Body of pancreas (tissue), 4 donors: ENCODE results near the gene NPTN.

Experiments used
- POLR2A ChIP-seq, 3 donors: fragments of 450-650 bp; IDR thresholded peaks; one replicate each; pipeline ENCODE4 v1.6.1; 2016; ENCODE audit warnings: antibody characterized with exemption in 3 of 3, mild to moderate bottlenecking in 2 of 3
- TF ChIP-seq, protein P1 (sequence below), 7 experiments: fragments of 450-650 bp in 4 of 7; fragments of 200-600 bp in 3 of 7; sonication (generic) in 3 of 7; IDR thresholded peaks; one replicate each; pipeline ENCODE4 v1.5.1; 2016 to 2019; ENCODE audit warnings: antibody characterized with exemption in 7 of 7

DNA sequence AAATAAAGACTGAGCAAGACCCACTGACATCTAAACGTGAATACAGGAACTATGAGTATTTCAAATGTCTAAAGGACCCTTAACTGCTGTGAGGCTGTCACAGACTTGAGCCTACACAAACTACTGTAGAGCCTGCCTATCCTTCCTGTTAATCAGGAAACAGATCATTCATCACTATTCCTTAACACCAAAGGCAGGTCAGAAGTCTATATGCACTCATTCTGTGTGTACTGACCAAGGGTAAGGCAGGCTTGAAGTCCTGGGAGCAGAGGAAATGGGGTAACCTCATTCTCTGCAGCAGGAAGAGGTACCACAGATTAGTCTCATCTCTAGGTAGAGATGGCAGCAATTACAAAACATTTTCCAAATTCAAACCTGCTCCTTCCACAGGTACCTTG lies 30.7 kb downstream of the NPTN start:
- TF ChIP-seq, protein P1, sequence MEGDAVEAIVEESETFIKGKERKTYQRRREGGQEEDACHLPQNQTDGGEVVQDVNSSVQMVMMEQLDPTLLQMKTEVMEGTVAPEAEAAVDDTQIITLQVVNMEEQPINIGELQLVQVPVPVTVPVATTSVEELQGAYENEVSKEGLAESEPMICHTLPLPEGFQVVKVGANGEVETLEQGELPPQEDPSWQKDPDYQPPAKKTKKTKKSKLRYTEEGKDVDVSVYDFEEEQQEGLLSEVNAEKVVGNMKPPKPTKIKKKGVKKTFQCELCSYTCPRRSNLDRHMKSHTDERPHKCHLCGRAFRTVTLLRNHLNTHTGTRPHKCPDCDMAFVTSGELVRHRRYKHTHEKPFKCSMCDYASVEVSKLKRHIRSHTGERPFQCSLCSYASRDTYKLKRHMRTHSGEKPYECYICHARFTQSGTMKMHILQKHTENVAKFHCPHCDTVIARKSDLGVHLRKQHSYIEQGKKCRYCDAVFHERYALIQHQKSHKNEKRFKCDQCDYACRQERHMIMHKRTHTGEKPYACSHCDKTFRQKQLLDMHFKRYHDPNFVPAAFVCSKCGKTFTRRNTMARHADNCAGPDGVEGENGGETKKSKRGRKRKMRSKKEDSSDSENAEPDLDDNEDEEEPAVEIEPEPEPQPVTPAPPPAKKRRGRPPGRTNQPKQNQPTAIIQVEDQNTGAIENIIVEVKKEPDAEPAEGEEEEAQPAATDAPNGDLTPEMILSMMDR (IDR thresholded peaks at IDR 0.05), result no peak
- TF ChIP-seq POLR2A (IDR thresholded peaks at IDR 0.05), result no peak
